GM12801 (cell line): ENCODE data around the gene ADAMTS8.

Source experiments
- TF ChIP-seq, protein P1 (sequence below): IDR thresholded peaks from one replicate; pipeline ENCODE4 v1.5.1; 2011; ENCODE audit warnings: control low read depth; ENCODE audit not compliant: insufficient read length; ENCODE audit errors: extremely low read depth

The ADAMTS8 gene

GRCh38 chr11:130458410-130458729 is 30.0 kb upstream of the ADAMTS8 start:
- TF ChIP-seq, protein P1, sequence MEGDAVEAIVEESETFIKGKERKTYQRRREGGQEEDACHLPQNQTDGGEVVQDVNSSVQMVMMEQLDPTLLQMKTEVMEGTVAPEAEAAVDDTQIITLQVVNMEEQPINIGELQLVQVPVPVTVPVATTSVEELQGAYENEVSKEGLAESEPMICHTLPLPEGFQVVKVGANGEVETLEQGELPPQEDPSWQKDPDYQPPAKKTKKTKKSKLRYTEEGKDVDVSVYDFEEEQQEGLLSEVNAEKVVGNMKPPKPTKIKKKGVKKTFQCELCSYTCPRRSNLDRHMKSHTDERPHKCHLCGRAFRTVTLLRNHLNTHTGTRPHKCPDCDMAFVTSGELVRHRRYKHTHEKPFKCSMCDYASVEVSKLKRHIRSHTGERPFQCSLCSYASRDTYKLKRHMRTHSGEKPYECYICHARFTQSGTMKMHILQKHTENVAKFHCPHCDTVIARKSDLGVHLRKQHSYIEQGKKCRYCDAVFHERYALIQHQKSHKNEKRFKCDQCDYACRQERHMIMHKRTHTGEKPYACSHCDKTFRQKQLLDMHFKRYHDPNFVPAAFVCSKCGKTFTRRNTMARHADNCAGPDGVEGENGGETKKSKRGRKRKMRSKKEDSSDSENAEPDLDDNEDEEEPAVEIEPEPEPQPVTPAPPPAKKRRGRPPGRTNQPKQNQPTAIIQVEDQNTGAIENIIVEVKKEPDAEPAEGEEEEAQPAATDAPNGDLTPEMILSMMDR, result no peak

- TF ChIP-seq, protein P1, result no peak
These were observed 29.4 kb upstream of the ADAMTS8 start for GRCh38 chr11:130457623-130458409.

GRCh38 chr11:130456286-130456685 is 27.9 kb upstream of the ADAMTS8 start:
- TF ChIP-seq, protein P1, result no peak

DNA sequence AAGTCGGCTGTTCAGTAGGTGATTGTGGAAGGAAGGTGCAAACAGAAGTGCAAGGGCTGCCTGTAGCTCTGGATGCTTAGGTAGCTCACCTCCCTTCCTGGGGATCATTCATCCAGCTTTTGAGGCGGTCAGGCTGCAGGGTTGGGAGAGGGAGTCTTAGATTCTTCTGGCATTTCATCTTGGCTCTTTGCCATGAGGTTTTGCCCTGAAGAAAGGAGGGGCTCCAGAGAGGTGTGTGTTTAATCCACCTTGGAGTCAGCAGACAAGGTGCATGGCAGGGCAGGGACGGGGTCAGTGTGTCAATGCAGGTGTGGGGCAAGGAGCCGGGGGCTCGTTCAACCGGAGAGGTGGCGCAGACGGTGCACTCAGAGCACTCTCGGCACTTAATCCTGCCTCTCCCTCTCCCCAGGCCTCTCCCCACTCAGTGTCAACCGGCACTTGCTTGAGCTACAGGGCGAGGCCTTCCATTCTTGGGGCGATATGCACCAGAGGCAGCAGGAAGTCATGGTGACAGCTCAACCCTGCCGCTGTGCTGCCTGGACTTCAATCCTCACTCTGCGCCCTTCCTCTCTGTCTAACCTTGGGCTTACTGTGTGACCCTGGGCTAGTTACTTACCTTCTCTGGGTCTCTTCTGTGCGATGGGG is 27.2 kb upstream of the ADAMTS8 start:
- TF ChIP-seq, protein P1, result no peak

DNA sequence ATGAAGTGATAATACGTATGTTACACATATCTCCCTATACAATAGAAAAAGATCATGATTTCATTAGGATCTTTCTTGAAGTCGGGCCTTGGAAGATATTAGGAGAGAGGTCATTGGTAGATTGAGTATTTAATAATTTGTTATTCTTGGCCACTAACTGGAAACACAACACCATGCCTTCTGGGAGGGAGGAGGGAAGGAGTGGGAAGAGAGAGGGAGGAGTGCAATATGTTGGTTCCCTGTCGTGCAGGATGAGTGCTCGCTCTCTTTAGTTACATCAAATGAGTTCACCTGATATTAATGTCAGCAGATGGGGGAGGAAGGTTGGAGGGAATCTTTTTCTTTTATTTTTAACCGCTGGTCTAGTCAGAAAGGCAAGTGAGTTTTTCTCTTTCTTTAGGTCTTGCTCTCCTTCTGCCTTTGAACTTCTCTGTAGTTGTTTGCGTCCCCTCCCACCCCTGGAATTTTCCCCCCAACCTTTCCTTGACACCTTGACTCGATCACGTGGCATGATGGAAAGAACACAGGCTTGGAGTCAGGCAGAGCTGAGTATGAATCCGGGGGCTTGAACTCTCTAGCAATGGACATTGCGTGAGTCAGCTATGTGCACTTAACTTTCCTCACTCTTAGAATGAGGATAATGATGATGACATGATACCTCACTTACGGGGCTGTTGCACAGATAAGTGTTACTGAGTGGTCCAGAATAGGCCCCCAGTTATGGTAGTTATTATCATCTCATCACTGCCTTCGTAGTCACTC is 26.3 kb upstream of the ADAMTS8 start:
- TF ChIP-seq, protein P1, result no peak

- TF ChIP-seq, protein P1, result no peak
These were observed 24.5 kb upstream of the ADAMTS8 start for GRCh38 chr11:130452940-130453339.

- TF ChIP-seq, protein P1, result no peak
These were observed 23.8 kb upstream of the ADAMTS8 start for GRCh38 chr11:130452176-130452575.
